Measurements from ENCODE around the gene FLOT1.

FLOT1 gene

DNA sequence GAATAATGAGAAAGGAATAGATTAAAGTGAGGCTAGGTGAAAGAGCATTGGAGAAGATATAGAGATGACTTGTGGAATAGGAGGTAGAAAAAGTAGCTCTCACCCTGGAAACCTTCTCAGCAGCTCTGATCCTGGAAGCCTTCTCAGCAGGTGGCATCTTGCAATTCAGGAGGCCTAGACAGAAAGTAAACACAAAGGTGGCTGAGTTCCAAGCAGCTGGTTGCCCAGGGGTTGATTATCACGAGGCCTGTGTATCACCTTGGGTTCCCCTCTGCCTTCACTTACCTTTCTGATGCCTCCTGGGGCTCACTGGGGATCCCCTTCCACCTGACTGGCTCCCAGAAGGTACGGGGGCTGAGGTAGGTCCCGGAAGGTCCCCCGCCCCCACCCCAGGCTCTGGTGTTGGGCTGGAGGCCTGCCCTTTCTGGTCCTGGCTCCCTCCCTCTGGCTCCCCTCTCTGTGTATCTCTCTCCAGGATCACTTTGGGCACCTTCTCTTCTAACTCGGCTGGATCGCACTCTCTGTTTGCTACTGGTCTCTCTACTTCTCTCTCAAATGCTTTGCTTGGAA, 35.1 kb downstream of the FLOT1 start (continued):
- peak; percentile 73 for TF ChIP-seq SP7 (tag by site-specific recombination; IDR thresholded peaks at IDR 0.05)
- peak; percentile 95 for TF ChIP-seq ZNF660 (tag by site-specific recombination; IDR thresholded peaks at IDR 0.05)
- TF ChIP-seq SP2 (tag by site-specific recombination; IDR thresholded peaks at IDR 0.05) = no peak
- TF ChIP-seq, protein P1, sequence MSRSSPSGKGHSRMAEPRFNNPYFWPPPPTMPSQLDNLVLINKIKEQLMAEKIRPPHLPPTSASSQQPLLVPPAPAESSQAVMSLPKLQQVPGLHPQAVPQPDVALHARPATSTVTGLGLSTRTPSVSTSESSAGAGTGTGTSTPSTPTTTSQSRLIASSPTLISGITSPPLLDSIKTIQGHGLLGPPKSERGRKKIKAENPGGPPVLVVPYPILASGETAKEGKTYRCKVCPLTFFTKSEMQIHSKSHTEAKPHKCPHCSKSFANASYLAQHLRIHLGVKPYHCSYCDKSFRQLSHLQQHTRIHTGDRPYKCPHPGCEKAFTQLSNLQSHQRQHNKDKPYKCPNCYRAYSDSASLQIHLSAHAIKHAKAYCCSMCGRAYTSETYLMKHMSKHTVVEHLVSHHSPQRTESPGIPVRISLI (tag by site-specific recombination; IDR thresholded peaks at IDR 0.05) = no peak
- TF ChIP-seq, protein P2, sequence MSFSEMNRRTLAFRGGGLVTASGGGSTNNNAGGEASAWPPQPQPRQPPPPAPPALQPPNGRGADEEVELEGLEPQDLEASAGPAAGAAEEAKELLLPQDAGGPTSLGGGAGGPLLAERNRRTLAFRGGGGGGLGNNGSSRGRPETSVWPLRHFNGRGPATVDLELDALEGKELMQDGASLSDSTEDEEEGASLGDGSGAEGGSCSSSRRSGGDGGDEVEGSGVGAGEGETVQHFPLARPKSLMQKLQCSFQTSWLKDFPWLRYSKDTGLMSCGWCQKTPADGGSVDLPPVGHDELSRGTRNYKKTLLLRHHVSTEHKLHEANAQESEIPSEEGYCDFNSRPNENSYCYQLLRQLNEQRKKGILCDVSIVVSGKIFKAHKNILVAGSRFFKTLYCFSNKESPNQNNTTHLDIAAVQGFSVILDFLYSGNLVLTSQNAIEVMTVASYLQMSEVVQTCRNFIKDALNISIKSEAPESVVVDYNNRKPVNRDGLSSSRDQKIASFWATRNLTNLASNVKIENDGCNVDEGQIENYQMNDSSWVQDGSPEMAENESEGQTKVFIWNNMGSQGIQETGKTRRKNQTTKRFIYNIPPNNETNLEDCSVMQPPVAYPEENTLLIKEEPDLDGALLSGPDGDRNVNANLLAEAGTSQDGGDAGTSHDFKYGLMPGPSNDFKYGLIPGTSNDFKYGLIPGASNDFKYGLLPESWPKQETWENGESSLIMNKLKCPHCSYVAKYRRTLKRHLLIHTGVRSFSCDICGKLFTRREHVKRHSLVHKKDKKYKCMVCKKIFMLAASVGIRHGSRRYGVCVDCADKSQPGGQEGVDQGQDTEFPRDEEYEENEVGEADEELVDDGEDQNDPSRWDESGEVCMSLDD (tag by site-specific recombination; IDR thresholded peaks at IDR 0.05) = peak; percentile 29
- no peak for TF ChIP-seq ZNF518A (tag by site-specific recombination; conservative IDR thresholded peaks at IDR 0.05; ENCODE audit: low read depth)
- TF ChIP-seq ZNF350 (tag by site-specific recombination; IDR thresholded peaks at IDR 0.05) = no peak
- TF ChIP-seq ZNF488 (tag by site-specific recombination; IDR thresholded peaks at IDR 0.05) = no peak
- TF ChIP-seq ZNF510 (tag by site-specific recombination; IDR thresholded peaks at IDR 0.05; ENCODE audit: insufficient replicate concordance) = no peak
- no peak for TF ChIP-seq ZBTB49 (tag by site-specific recombination; IDR thresholded peaks at IDR 0.05; ENCODE audit: low read depth)
- TF ChIP-seq ZNF157 (tag by site-specific recombination; IDR thresholded peaks at IDR 0.05) = no peak
- no peak for TF ChIP-seq SETDB1 (IDR thresholded peaks at IDR 0.05; ENCODE audit: insufficient read length, low read length)
- no peak for TF ChIP-seq ZNF169 (tag by site-specific recombination; IDR thresholded peaks at IDR 0.05)
- TF ChIP-seq GLIS2 (tag by site-specific recombination; IDR thresholded peaks at IDR 0.05) = no peak
- TF ChIP-seq ZNF394 (tag by site-specific recombination; IDR thresholded peaks at IDR 0.05; ENCODE audit: borderline replicate concordance) = no peak
- TF ChIP-seq IKZF3 (tag by site-specific recombination; IDR thresholded peaks at IDR 0.05) = 0 out of 2 replicates have a peak, but pooled peaks have one; percentile 18
- no peak for TF ChIP-seq ZNF2 (tag by site-specific recombination; IDR thresholded peaks at IDR 0.05)
- TF ChIP-seq ZNF423 (tag by site-specific recombination; IDR thresholded peaks at IDR 0.05) = peak; percentile 65; the same call in 1 of the 2 replicates
- TF ChIP-seq ZNF837 (tag by site-specific recombination; IDR thresholded peaks at IDR 0.05) = no peak
- TF ChIP-seq ZBTB20 (tag by site-specific recombination; IDR thresholded peaks at IDR 0.05) = no peak
- no peak for TF ChIP-seq ZNF707 (tag by site-specific recombination; IDR thresholded peaks at IDR 0.05)
- no peak for TF ChIP-seq ZNF670 (tag by site-specific recombination; IDR thresholded peaks at IDR 0.05; ENCODE audit: low read depth)
- TF ChIP-seq ZNF140 (tag by site-specific recombination; IDR thresholded peaks at IDR 0.05) = no peak
- TF ChIP-seq, protein P3, sequence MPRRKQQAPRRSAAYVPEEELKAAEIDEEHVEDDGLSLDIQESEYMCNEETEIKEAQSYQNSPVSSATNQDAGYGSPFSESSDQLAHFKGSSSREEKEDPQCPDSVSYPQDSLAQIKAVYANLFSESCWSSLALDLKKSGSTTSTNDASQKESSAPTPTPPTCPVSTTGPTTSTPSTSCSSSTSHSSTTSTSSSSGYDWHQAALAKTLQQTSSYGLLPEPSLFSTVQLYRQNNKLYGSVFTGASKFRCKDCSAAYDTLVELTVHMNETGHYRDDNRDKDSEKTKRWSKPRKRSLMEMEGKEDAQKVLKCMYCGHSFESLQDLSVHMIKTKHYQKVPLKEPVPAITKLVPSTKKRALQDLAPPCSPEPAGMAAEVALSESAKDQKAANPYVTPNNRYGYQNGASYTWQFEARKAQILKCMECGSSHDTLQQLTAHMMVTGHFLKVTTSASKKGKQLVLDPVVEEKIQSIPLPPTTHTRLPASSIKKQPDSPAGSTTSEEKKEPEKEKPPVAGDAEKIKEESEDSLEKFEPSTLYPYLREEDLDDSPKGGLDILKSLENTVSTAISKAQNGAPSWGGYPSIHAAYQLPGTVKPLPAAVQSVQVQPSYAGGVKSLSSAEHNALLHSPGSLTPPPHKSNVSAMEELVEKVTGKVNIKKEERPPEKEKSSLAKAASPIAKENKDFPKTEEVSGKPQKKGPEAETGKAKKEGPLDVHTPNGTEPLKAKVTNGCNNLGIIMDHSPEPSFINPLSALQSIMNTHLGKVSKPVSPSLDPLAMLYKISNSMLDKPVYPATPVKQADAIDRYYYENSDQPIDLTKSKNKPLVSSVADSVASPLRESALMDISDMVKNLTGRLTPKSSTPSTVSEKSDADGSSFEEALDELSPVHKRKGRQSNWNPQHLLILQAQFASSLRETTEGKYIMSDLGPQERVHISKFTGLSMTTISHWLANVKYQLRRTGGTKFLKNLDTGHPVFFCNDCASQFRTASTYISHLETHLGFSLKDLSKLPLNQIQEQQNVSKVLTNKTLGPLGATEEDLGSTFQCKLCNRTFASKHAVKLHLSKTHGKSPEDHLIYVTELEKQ (tag by site-specific recombination; IDR thresholded peaks at IDR 0.05; ENCODE audit: borderline replicate concordance) = no peak
